Panc1 (cell line): ENCODE measurements around the gene IL17RE. TPM values are rescaled to one million over a fixed set of nuclear protein-coding genes. Genes with fewer than 3 reads are reported as not detected.

Experiments
- ATAC-seq: fragments of 200-7000 bp; cut with Tn5 transposase; 2 replicates; pipeline ENCODE4 v1.9.1; 2020; ENCODE audit warnings: mild to moderate bottlenecking, moderate library complexity
- BruUV-seq: library from RNA; stranded (reverse); fragments of 400-500 nt; replicated peaks from 2 replicates; lab custom pipeline; 2021; lab: Mats Ljungman, UMichigan
- CTCF ChIA-PET: fragments of 300-600 bp; sonication (Branson Sonifier 250); formaldehyde crosslinking; loops from one replicate; lab custom pipeline; 2022; ENCODE audit warnings: antibody characterized with exemption; lab: Charles Lee
- POLR2A ChIA-PET: fragments of 300-600 bp; sonication (Branson Sonifier 250); formaldehyde crosslinking; loops from one replicate; lab custom pipeline; 2022; ENCODE audit warnings: antibody characterized with exemption; lab: Charles Lee
- DNase-seq: peaks from one replicate; pipeline ENCODE4 v3.0.0-alpha.2; 2010; ENCODE audit warnings: low read depth, low spot score
- H3K27ac ChIP-seq: 2 replicates; pipeline ENCODE4 v1.5.1; 2011; ENCODE audit warnings: mild to moderate bottlenecking, low read length, inconsistent platforms
- H3K27me3 ChIP-seq: fragments of 200-500 bp; sonication (Bioruptor generic); 2 replicates; pipeline ENCODE4 v1.6.0; 2014; ENCODE audit warnings: low read length, inconsistent platforms; ENCODE audit not compliant: control insufficient read depth, insufficient read depth
- H3K36me3 ChIP-seq: fragments of 200-500 bp; sonication (Bioruptor generic); 2 replicates; pipeline ENCODE4 v1.5.1; 2014; ENCODE audit warnings: inconsistent platforms, mild to moderate bottlenecking, low read length, moderate library complexity; ENCODE audit not compliant: control insufficient read depth, insufficient read depth
- H3K4me1 ChIP-seq: 2 replicates; pipeline ENCODE4 v1.5.1; 2011; ENCODE audit warnings: inconsistent platforms, mild to moderate bottlenecking, low read length, moderate library complexity; ENCODE audit not compliant: control insufficient read depth, insufficient read depth
- H3K4me3 ChIP-seq, 2 experiments: 2 replicates each; pipeline ENCODE4 v1.5.1; 2011 to 2012; ENCODE audit warnings: low read depth in 2 of 2, low read length in 2 of 2, mild to moderate bottlenecking in 2 of 2, inconsistent platforms in 1 of 2, moderate library complexity in 1 of 2
- H3K9me3 ChIP-seq: fragments of 200-500 bp; sonication (Bioruptor generic); 2 replicates; pipeline ENCODE4 v1.5.1; 2014; ENCODE audit warnings: low read depth, mild to moderate bottlenecking, inconsistent platforms, low read length, moderate library complexity; ENCODE audit not compliant: control insufficient read depth, insufficient read depth
- POLR2AphosphoS5 ChIP-seq: IDR thresholded peaks from 2 replicates; pipeline ENCODE4 v1.6.1; 2012; ENCODE audit warnings: mild to moderate bottlenecking, low read depth, low read length, moderate library complexity
- SIN3A ChIP-seq: IDR thresholded peaks from 2 replicates; pipeline ENCODE4 v1.6.1; 2012; ENCODE audit warnings: low read depth, mild to moderate bottlenecking, low read length, moderate library complexity, borderline replicate concordance; ENCODE audit not compliant: insufficient read depth
- TCF7L2 ChIP-seq: IDR thresholded peaks from 2 replicates; pipeline ENCODE4 v1.6.1; 2011; ENCODE audit warnings: mild to moderate bottlenecking, low read depth, low read length, inconsistent platforms
- in situ Hi-C: cut with HindIII; loops from 2 replicates; pipeline ENCODE4 v1.10.0; 2016; ENCODE audit warnings: low sequenced_read_pairs, low pct_unique_long_range_greater_than_20kb
- intact Hi-C: fragments of 100-400 bp; cut with micrococcal nuclease; formaldehyde crosslinking; loops from one replicate; pipeline ENCODE4 v1.10.0; 2022; ENCODE audit not compliant: unreplicated experiment
- total RNA-seq: library from RNA; stranded (reverse); gene quantifications from one replicate; pipeline ENCODE4 v1.2.1, GENCODE V29; 2021; ENCODE audit not compliant: unreplicated experiment
- TF ChIP-seq, protein P1 (sequence below), 2 experiments: IDR thresholded peaks; 2 replicates each; pipeline ENCODE4 v1.6.1; 2011 to 2012; ENCODE audit warnings: low read depth in 2 of 2, control low read depth in 1 of 2, low read length in 1 of 2, mild to moderate bottlenecking in 1 of 2, moderate library complexity in 1 of 2; ENCODE audit not compliant: insufficient read depth in 1 of 2
- TF ChIP-seq, protein P2 (sequence below): fragments of 450-650 bp; IDR thresholded peaks from 2 replicates; pipeline ENCODE4 v1.5.1; 2017; ENCODE audit warnings: mild to moderate bottlenecking

IL17RE gene
- total RNA-seq, 1 experiment from 2014 or later: 1.1 TPM

- intact Hi-C loops (no loop called here), in situ Hi-C loops (no loop called here)
- no peaks in the 10 kb centered on the region for H3K9me3 ChIP-seq
- H3K4me1 ChIP-seq: peaks cover 25% of the 10 kb centered on the region
- no peaks in the 10 kb centered on the region for H3K27me3 ChIP-seq
- H3K4me3 ChIP-seq: peak within 1 kb of the TSS; percentile 44 to 72
- CTCF ChIA-PET: no interaction called here
- DNase-seq: no peak
- peak within 1 kb of the TSS; percentile 85 for H3K27ac ChIP-seq
- BruUV-seq: TSS peak; percentile 83
- H3K36me3 ChIP-seq: no peaks in the 10 kb centered on the region
- POLR2A ChIA-PET: interaction anchor here (0.6 kb wide), 1 partner anchor 25 kb away, joined by 3 read pairs; no protein-coding TSS in a partner anchor
- no peak for TF ChIP-seq SIN3A
- ATAC-seq: peak; percentile 87
Observed at GRCh38 chr3:9916734-9917680, 14.4 kb downstream of the IL17RE start, which contains the start of gene IL17RC. Gene IL17RC (plus strand): TSS chr3:9917098. CDS start chr3:9917316, 218 bp downstream.

DNA sequence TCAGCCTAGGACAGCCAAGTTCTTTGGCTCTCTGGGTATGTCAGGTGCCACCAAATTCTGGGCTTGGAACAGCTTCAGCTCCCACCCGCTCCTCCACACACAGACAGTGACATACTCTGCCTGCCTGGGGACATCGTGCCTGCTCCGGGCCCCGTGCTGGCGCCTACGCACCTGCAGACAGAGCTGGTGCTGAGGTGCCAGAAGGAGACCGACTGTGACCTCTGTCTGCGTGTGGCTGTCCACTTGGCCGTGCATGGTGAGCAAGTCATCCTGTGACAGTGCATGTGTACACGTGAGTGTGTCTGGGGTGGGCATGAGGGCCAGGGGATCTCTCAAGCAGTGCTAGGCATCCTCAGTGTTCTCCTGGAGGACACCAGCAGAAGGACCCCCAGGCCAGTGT, 15.2 kb downstream of the IL17RE start:
- TF ChIP-seq, protein P1, sequence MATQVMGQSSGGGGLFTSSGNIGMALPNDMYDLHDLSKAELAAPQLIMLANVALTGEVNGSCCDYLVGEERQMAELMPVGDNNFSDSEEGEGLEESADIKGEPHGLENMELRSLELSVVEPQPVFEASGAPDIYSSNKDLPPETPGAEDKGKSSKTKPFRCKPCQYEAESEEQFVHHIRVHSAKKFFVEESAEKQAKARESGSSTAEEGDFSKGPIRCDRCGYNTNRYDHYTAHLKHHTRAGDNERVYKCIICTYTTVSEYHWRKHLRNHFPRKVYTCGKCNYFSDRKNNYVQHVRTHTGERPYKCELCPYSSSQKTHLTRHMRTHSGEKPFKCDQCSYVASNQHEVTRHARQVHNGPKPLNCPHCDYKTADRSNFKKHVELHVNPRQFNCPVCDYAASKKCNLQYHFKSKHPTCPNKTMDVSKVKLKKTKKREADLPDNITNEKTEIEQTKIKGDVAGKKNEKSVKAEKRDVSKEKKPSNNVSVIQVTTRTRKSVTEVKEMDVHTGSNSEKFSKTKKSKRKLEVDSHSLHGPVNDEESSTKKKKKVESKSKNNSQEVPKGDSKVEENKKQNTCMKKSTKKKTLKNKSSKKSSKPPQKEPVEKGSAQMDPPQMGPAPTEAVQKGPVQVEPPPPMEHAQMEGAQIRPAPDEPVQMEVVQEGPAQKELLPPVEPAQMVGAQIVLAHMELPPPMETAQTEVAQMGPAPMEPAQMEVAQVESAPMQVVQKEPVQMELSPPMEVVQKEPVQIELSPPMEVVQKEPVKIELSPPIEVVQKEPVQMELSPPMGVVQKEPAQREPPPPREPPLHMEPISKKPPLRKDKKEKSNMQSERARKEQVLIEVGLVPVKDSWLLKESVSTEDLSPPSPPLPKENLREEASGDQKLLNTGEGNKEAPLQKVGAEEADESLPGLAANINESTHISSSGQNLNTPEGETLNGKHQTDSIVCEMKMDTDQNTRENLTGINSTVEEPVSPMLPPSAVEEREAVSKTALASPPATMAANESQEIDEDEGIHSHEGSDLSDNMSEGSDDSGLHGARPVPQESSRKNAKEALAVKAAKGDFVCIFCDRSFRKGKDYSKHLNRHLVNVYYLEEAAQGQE (IDR thresholded peaks at IDR 0.05; ENCODE audit: insufficient read depth in 1 of 2, low read depth in 2 of 2, low read length in 1 of 2): no peak
- TF ChIP-seq TCF7L2 (no peak), SIN3A (no peak), POLR2AphosphoS5 (no peak)
- TF ChIP-seq, protein P2, sequence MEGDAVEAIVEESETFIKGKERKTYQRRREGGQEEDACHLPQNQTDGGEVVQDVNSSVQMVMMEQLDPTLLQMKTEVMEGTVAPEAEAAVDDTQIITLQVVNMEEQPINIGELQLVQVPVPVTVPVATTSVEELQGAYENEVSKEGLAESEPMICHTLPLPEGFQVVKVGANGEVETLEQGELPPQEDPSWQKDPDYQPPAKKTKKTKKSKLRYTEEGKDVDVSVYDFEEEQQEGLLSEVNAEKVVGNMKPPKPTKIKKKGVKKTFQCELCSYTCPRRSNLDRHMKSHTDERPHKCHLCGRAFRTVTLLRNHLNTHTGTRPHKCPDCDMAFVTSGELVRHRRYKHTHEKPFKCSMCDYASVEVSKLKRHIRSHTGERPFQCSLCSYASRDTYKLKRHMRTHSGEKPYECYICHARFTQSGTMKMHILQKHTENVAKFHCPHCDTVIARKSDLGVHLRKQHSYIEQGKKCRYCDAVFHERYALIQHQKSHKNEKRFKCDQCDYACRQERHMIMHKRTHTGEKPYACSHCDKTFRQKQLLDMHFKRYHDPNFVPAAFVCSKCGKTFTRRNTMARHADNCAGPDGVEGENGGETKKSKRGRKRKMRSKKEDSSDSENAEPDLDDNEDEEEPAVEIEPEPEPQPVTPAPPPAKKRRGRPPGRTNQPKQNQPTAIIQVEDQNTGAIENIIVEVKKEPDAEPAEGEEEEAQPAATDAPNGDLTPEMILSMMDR: no peak
- BruUV-seq: no TSS peak
- Histone ChIP-seq H3K27me3 (no peaks in the 10 kb centered on the region), H3K4me1 (peaks cover 25% of the 10 kb centered on the region), H3K4me3 (peak overlapping the region; percentile 44 to 72), H3K36me3 (no peaks in the 10 kb centered on the region), H3K27ac (peak overlapping the region; percentile 83), H3K9me3 (no peaks in the 10 kb centered on the region)
- intact Hi-C loops: no loop called here
- in situ Hi-C loops: no loop called here
- ChIA-PET POLR2A (no interaction called here), CTCF (no interaction called here)
- no peak for ATAC-seq
- DNase-seq: no peak
